ENCODE results near the gene TM4SF4. TPM values are rescaled to one million over a fixed set of nuclear protein-coding genes. Genes with fewer than 3 reads are reported as not detected.

The TM4SF4 gene
- total RNA-seq, 4 donors from 2014 or later: 1.3 to 3.2 (median 2.2) TPM; not detected in 1

- no peak overlapping the region for H3K27ac ChIP-seq
- no peak for ATAC-seq
- H3K4me1 ChIP-seq: peaks cover 0 to 22% (median 0%) of the 10 kb centered on the region in 3 donors
- H3K9me3 ChIP-seq: no peaks in the 10 kb centered on the region
- TF ChIP-seq, protein P1, sequence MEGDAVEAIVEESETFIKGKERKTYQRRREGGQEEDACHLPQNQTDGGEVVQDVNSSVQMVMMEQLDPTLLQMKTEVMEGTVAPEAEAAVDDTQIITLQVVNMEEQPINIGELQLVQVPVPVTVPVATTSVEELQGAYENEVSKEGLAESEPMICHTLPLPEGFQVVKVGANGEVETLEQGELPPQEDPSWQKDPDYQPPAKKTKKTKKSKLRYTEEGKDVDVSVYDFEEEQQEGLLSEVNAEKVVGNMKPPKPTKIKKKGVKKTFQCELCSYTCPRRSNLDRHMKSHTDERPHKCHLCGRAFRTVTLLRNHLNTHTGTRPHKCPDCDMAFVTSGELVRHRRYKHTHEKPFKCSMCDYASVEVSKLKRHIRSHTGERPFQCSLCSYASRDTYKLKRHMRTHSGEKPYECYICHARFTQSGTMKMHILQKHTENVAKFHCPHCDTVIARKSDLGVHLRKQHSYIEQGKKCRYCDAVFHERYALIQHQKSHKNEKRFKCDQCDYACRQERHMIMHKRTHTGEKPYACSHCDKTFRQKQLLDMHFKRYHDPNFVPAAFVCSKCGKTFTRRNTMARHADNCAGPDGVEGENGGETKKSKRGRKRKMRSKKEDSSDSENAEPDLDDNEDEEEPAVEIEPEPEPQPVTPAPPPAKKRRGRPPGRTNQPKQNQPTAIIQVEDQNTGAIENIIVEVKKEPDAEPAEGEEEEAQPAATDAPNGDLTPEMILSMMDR (IDR thresholded peaks at IDR 0.05): no peak
- TF ChIP-seq POLR2A (IDR thresholded peaks at IDR 0.05) (no peak), POLR2AphosphoS5 (IDR thresholded peaks at IDR 0.05) (no peak), EP300 (IDR thresholded peaks at IDR 0.05) (no peak)
- no CpG with 5 or more reads among the region's 3 CpGs for WGBS, 2 donors (ENCODE audit: low coverage in 1 of 2)
- no peaks in the 10 kb centered on the region for H3K27me3 ChIP-seq
- no peaks in the 10 kb centered on the region for H3K36me3 ChIP-seq
- H3K4me3 ChIP-seq: no peak overlapping the region
Observed at GRCh38 chr3:149509526-149509925, 35.0 kb downstream of the TM4SF4 start.

- TF ChIP-seq POLR2A (IDR thresholded peaks at IDR 0.05) (no peak), EP300 (IDR thresholded peaks at IDR 0.05) (no peak), POLR2AphosphoS5 (IDR thresholded peaks at IDR 0.05) (no peak)
- TF ChIP-seq, protein P1 (IDR thresholded peaks at IDR 0.05): no peak
- 70 to 93% methylated on average over 1 to 3 of the region's 3 CpGs for whole genome bisulfite sequencing, 2 donors (ENCODE audit: low coverage in 1 of 2)
- H3K27ac ChIP-seq: no peak overlapping the region
- no peaks in the 10 kb centered on the region for H3K9me3 ChIP-seq
- H3K36me3 ChIP-seq: no peaks in the 10 kb centered on the region
- ATAC-seq: no peak
- no peaks in the 10 kb centered on the region for H3K27me3 ChIP-seq
- H3K4me3 ChIP-seq: no peak overlapping the region
- H3K4me1 ChIP-seq: peaks cover 0 to 22% (median 0%) of the 10 kb centered on the region in 3 donors
Observed at GRCh38 chr3:149510480-149510879, 36.0 kb downstream of the TM4SF4 start.

GRCh38 chr3:149511040-149511626 lies 36.6 kb downstream of the TM4SF4 start:
- no peak for ATAC-seq
- no peaks in the 10 kb centered on the region for H3K27me3 ChIP-seq
- peaks cover 0 to 2% of the 10 kb centered on the region in 2 donors for H3K36me3 ChIP-seq
- no peak overlapping the region for H3K4me3 ChIP-seq
- 64 to 68% methylated on average over 2 to 3 of the region's 3 CpGs for WGBS, 2 donors (ENCODE audit: low coverage in 1 of 2)
- H3K9me3 ChIP-seq: no peaks in the 10 kb centered on the region
- no peak overlapping the region for H3K27ac ChIP-seq
- H3K4me1 ChIP-seq: peaks cover 0 to 22% (median 0%) of the 10 kb centered on the region in 3 donors
- TF ChIP-seq POLR2AphosphoS5 (IDR thresholded peaks at IDR 0.05) (no peak), POLR2A (IDR thresholded peaks at IDR 0.05) (no peak), EP300 (IDR thresholded peaks at IDR 0.05) (no peak)
- TF ChIP-seq, protein P1 (IDR thresholded peaks at IDR 0.05): no peak

DNA sequence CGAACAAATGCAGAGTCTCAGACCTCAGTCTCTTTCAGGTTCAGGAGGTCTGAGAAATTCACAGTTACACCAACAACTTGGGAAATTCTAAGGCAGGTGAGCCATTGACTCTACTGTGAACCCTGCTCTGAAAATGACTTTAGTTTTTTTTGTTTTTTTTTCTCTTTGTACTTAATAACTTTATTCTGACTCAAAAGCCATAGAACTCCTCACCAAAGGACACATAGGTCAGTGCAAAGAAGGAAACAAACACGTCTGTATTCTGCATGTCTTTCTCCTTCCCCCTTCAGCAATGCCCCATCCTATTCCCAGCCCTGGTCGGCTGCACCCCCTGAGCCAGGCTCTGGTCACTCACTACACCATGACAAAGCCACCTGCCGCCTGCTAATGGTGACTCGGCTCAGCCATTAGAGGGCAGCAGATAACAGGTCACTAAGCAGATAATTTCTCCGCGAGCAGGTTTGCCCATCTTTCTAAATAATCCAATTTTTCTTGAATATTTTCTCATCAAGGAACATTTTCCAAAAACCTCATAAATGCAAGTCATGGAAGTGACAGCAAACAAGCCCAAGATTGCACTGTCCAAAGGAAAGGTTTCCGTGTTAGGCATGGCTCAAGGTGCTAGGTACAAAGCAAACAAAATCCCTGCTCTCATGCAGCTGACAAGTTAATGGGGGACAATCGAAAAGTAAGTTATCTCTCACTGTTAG lies 37.7 kb downstream of the TM4SF4 start:
- no peak for TF ChIP-seq EP300 (IDR thresholded peaks at IDR 0.05)
- TF ChIP-seq POLR2A (IDR thresholded peaks at IDR 0.05): no peak
- TF ChIP-seq, protein P1 (IDR thresholded peaks at IDR 0.05): peak; percentile 65 to 89 (median 81)
- TF ChIP-seq POLR2AphosphoS5 (IDR thresholded peaks at IDR 0.05): no peak
- H3K36me3 ChIP-seq: peaks cover 0 to 2% of the 10 kb centered on the region in 2 donors
- no peak overlapping the region for H3K4me3 ChIP-seq
- no peak overlapping the region for H3K27ac ChIP-seq
- WGBS, 2 donors (ENCODE audit: low coverage in 1 of 2): 12 to 17% methylated on average over 7 to 9 of the region's 9 CpGs
- H3K4me1 ChIP-seq: peaks cover 0 to 30% (median 3%) of the 10 kb centered on the region in 3 donors
- peak; percentile 68 for ATAC-seq
- no peaks in the 10 kb centered on the region for H3K9me3 ChIP-seq
- no peaks in the 10 kb centered on the region for H3K27me3 ChIP-seq
